ENCODE data around the gene TNNC2. TPM values are rescaled to one million over a fixed set of nuclear protein-coding genes. Genes with fewer than 3 reads are reported as not detected.

The TNNC2 gene
- total and polyA plus RNA-seq, 2 of the 13 experiments (the other 11 are each of a cell fraction or from before 2014, with no cell fraction given) = 1.8 to 4.7 TPM

DNA sequence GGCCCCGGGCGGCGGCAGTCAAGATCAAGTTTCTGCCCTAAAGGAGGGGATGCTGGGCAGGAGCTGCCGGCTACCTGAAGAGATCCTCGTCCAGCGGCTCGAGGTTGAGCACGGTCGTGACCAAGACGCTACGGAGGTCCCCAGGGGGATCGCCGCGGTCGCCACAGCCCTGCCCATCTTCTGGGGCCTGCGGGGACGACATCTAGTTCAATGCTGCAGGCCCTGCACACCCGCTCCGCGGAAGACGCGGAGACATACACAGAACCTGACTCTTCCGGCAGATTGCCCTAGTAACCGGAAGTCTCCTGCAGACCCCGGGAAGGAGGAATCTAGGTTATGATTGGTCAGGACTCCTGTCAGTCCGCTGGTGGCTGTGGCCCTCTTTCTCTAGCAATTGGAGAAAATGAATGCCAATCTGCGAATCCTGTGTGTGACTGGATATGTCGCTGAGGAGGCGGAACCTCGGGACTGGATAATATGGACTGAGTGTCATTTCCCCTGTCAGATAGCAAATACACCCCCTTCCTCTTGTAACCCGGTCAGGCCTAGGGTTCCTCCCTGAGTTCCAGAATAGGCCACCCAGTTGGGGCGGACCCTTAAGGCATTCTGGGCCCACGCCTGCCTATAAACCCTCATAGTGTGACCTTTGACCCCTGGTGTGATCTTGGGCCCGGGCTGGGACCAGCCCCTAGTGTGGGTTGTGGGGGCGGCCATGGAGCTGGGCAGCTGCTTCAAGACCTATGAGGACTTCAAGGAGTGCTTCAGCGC lies 30.2 kb upstream of the TNNC2 start, which contains the start of the genes ACOT8 and ZSWIM3 (continued):
- TF ChIP-seq, protein P1, sequence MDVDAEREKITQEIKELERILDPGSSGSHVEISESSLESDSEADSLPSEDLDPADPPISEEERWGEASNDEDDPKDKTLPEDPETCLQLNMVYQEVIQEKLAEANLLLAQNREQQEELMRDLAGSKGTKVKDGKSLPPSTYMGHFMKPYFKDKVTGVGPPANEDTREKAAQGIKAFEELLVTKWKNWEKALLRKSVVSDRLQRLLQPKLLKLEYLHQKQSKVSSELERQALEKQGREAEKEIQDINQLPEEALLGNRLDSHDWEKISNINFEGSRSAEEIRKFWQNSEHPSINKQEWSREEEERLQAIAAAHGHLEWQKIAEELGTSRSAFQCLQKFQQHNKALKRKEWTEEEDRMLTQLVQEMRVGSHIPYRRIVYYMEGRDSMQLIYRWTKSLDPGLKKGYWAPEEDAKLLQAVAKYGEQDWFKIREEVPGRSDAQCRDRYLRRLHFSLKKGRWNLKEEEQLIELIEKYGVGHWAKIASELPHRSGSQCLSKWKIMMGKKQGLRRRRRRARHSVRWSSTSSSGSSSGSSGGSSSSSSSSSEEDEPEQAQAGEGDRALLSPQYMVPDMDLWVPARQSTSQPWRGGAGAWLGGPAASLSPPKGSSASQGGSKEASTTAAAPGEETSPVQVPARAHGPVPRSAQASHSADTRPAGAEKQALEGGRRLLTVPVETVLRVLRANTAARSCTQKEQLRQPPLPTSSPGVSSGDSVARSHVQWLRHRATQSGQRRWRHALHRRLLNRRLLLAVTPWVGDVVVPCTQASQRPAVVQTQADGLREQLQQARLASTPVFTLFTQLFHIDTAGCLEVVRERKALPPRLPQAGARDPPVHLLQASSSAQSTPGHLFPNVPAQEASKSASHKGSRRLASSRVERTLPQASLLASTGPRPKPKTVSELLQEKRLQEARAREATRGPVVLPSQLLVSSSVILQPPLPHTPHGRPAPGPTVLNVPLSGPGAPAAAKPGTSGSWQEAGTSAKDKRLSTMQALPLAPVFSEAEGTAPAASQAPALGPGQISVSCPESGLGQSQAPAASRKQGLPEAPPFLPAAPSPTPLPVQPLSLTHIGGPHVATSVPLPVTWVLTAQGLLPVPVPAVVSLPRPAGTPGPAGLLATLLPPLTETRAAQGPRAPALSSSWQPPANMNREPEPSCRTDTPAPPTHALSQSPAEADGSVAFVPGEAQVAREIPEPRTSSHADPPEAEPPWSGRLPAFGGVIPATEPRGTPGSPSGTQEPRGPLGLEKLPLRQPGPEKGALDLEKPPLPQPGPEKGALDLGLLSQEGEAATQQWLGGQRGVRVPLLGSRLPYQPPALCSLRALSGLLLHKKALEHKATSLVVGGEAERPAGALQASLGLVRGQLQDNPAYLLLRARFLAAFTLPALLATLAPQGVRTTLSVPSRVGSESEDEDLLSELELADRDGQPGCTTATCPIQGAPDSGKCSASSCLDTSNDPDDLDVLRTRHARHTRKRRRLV (CRISPR knock-in tag; IDR thresholded peaks at IDR 0.05) = peak; percentile 79
- peak; percentile 50 for TF ChIP-seq ZNF143 (CRISPR knock-in tag; IDR thresholded peaks at IDR 0.05)
- TF ChIP-seq, protein P2, sequence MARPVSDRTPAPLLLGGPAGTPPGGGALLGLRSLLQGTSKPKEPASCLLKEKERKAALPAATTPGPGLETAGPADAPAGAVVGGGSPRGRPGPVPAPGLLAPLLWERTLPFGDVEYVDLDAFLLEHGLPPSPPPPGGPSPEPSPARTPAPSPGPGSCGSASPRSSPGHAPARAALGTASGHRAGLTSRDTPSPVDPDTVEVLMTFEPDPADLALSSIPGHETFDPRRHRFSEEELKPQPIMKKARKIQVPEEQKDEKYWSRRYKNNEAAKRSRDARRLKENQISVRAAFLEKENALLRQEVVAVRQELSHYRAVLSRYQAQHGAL (CRISPR knock-in tag; IDR thresholded peaks at IDR 0.05; ENCODE audit: not compliant biosample characterization) = no peak
- no peak for TF ChIP-seq MAFG (CRISPR knock-in tag; IDR thresholded peaks at IDR 0.05)
- no peak; the same call in 1 of the 2 replicates for TF ChIP-seq SSRP1 (CRISPR knock-in tag; IDR thresholded peaks at IDR 0.05)
- TF ChIP-seq, protein P3, sequence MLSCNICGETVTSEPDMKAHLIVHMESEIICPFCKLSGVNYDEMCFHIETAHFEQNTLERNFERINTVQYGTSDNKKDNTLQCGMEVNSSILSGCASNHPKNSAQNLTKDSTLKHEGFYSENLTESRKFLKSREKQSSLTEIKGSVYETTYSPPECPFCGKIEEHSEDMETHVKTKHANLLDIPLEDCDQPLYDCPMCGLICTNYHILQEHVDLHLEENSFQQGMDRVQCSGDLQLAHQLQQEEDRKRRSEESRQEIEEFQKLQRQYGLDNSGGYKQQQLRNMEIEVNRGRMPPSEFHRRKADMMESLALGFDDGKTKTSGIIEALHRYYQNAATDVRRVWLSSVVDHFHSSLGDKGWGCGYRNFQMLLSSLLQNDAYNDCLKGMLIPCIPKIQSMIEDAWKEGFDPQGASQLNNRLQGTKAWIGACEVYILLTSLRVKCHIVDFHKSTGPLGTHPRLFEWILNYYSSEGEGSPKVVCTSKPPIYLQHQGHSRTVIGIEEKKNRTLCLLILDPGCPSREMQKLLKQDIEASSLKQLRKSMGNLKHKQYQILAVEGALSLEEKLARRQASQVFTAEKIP (CRISPR knock-in tag; IDR thresholded peaks at IDR 0.05; ENCODE audit: borderline replicate concordance) = no peak
- TF ChIP-seq, protein P4, sequence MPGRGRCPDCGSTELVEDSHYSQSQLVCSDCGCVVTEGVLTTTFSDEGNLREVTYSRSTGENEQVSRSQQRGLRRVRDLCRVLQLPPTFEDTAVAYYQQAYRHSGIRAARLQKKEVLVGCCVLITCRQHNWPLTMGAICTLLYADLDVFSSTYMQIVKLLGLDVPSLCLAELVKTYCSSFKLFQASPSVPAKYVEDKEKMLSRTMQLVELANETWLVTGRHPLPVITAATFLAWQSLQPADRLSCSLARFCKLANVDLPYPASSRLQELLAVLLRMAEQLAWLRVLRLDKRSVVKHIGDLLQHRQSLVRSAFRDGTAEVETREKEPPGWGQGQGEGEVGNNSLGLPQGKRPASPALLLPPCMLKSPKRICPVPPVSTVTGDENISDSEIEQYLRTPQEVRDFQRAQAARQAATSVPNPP (CRISPR knock-in tag; IDR thresholded peaks at IDR 0.05) = no peak
- TF ChIP-seq, protein P5, sequence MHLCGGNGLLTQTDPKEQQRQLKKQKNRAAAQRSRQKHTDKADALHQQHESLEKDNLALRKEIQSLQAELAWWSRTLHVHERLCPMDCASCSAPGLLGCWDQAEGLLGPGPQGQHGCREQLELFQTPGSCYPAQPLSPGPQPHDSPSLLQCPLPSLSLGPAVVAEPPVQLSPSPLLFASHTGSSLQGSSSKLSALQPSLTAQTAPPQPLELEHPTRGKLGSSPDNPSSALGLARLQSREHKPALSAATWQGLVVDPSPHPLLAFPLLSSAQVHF (CRISPR knock-in tag; IDR thresholded peaks at IDR 0.05) = no peak
- TF ChIP-seq, protein P6, sequence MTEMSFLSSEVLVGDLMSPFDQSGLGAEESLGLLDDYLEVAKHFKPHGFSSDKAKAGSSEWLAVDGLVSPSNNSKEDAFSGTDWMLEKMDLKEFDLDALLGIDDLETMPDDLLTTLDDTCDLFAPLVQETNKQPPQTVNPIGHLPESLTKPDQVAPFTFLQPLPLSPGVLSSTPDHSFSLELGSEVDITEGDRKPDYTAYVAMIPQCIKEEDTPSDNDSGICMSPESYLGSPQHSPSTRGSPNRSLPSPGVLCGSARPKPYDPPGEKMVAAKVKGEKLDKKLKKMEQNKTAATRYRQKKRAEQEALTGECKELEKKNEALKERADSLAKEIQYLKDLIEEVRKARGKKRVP (CRISPR knock-in tag; IDR thresholded peaks at IDR 0.05) = no peak
- no peak for TF ChIP-seq ZNF577 (CRISPR knock-in tag; IDR thresholded peaks at IDR 0.05; ENCODE audit: borderline replicate concordance, low read depth)
- TF ChIP-seq ZSCAN29 (CRISPR knock-in tag; conservative IDR thresholded peaks at IDR 0.05) = peak; percentile 20; the same call in 1 of the 2 replicates
- TF ChIP-seq ZBTB20 (CRISPR knock-in tag; IDR thresholded peaks at IDR 0.05; ENCODE audit: borderline replicate concordance, low read depth) = no peak
- TF ChIP-seq ZNF260 (CRISPR knock-in tag; IDR thresholded peaks at IDR 0.05; ENCODE audit: borderline replicate concordance, low read depth) = no peak
- TF ChIP-seq HNRNPLL (IDR thresholded peaks at IDR 0.05; ENCODE audit: low read depth, low read length, poor library complexity, severe bottlenecking) = peak; percentile 75
- TF ChIP-seq RXRB (CRISPR knock-in tag; IDR thresholded peaks at IDR 0.05; ENCODE audit: borderline replicate concordance) = no peak; the same call in 1 of the 2 replicates
- 0 out of 2 replicates have a peak, but pooled peaks have one; percentile 37 for TF ChIP-seq FOXA3 (CRISPR knock-in tag; IDR thresholded peaks at IDR 0.05)
- TF ChIP-seq ZNF569 (CRISPR knock-in tag; IDR thresholded peaks at IDR 0.05; ENCODE audit: borderline replicate concordance) = no peak
